HG03521 (cell line): ENCODE measurements around the gene FCHSD2.
"Not testable (repeated sequence)": the region's sequence is repeated elsewhere in the genome, so short reads cannot be mapped to it uniquely, and the experiment has no call there.

Experiments
- ATAC-seq: cut with Tn5 transposase; IDR thresholded peaks from one replicate; pipeline ENCODE4 v1.9.1; 2021; ENCODE audit warnings: mild to moderate bottlenecking, moderate library complexity; ENCODE audit not compliant: unreplicated experiment

FCHSD2 gene

DNA sequence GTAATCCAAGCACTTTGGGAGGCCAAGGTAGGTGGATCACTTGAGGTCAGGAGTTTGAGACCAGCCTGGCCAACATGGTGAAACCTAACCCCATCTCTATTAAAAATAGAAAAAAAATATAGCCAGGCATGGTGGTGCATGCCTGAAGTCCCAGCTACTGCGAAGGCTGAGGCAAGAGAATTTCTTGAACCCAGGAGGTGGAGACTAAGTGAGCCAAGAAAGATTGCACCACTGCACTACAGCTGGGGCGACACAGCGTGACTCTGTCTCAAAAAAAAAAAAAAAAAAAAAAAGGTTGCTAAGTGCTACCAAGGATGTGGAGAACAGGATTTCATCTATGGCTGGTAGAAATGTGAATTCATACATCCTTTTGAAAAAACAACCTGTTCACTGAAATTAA, 291.3 kb downstream of the FCHSD2 start:
- no peak for ATAC-seq

DNA sequence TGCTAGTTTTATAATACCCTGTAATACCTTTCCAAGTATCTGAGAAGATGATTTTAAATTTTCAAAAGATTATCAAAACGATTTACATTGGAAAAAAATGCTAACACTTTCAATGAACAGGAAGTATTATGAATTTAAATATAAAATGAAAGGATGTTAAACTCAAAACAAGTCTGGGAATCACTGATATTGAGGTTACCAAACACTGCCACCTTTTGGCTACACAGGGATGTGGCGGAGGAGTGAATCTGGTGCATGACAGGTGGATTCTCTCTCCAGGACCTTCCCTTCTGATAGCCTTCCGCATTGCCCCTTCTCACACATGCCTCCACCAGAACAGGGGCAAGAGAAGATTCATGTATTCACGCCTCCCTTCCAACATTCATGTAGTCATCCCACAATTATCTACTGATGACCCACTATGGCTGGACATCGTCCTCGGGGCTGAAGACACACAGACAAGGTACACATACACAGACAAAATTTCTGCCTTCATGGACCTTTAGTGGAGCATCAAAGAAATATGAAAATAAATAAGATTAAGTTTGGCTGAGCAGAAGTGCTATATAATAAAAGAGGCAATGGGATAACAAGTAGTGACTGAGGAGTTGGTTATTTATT, 293.2 kb downstream of the FCHSD2 start:
- no peak for ATAC-seq

DNA sequence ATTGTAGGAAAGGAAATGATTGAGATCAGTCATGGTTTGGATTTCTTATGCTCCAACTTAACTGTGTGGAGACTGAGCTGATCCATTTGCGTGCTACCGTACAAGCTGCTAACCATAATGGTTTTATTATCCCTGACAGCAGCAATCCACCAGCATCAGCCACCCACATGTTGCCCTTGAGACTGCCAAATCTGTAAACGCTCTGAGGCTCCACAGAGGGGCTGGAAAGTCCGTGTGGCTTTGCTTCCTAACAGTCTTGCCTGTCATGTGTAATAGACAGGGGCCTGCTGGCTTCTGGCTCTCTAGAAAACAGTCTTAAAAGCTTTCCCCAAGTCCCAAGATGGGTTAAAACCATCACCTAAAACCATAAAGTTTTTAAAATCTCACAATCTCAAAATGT, 297.8 kb downstream of the FCHSD2 start:
- no peak for ATAC-seq

DNA sequence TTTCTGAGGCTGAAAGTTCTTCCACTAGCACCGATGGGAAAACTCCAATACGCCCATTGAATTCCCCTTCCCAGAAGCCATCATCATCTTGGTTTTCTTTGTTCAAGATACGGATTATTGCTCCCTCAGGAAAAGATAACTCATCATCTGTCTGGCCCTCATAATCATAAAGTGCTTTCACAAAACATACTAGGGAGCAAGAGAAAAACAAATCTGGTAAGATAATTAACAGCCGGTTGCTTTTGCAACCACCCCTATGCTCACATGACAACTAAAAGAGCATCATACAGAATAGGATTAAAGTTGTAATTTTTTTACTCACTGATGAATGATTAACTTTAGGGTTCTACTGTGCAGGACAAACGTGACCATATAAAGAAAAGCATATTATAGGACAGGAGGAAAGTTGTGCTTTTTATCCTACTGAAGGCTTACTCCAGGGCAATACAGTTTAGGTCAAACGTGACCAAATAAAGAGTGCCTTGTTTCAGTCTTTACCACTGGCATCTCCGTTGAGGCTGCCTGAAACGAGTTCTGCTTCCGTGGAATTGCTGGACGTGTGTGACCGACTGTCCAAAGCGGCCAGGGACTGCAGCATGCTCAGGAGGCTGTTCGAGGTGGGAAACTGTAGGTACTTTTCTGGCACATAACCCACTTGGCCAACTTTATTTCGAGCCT, 299.3 kb downstream of the FCHSD2 start:
- ATAC-seq, result no peak

DNA sequence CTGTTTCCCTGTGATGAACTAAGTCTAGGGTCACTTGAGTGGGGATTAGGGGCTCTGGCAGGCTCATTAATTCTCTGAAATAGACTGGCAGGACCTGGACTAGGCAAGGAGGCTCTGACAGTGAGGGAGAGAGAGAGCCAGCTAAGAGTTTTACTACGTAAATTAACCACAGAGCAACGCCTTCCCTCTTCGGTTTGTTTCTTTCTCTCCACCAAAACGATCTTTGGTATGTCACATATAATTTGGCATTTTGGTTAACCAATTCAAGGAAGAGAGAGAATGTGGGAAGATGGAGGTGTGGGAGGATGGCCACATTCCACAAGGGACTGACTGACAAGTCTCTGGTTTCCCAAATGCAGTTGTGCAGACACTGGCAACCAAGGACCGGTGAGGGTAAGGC, 300.0 kb downstream of the FCHSD2 start:
- ATAC-seq, result no peak

- no peak for ATAC-seq
Observed at GRCh38 chr11:72841397-72841796, 300.7 kb downstream of the FCHSD2 start.

- no peak for ATAC-seq
Observed at GRCh38 chr11:72840780-72841179, 301.3 kb downstream of the FCHSD2 start.

- ATAC-seq, result no peak
Observed at GRCh38 chr11:72838691-72839305, 303.3 kb downstream of the FCHSD2 start.

- ATAC-seq, result no peak
Observed at GRCh38 chr11:72836111-72836510, 306.0 kb downstream of the FCHSD2 start.

DNA sequence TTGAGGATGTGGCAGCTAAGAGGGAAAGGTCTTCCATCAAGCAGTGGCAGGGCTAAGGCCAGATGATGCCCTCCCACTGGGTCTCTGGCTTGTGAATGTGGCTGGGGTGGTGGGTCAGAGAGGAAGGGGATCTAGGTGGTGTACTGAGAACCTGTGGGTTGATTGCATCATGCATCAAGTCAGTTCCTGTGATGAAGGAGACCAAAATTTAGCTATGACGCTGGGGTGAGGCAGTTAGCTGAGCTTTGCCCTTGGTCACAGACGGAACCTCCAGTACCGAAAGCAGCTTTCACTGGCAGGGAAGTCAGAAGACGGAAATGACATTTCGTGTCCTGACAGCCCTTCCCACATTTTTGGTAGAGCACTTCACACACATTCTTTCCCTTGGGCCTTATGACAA, 307.2 kb downstream of the FCHSD2 start:
- ATAC-seq, result no peak

DNA sequence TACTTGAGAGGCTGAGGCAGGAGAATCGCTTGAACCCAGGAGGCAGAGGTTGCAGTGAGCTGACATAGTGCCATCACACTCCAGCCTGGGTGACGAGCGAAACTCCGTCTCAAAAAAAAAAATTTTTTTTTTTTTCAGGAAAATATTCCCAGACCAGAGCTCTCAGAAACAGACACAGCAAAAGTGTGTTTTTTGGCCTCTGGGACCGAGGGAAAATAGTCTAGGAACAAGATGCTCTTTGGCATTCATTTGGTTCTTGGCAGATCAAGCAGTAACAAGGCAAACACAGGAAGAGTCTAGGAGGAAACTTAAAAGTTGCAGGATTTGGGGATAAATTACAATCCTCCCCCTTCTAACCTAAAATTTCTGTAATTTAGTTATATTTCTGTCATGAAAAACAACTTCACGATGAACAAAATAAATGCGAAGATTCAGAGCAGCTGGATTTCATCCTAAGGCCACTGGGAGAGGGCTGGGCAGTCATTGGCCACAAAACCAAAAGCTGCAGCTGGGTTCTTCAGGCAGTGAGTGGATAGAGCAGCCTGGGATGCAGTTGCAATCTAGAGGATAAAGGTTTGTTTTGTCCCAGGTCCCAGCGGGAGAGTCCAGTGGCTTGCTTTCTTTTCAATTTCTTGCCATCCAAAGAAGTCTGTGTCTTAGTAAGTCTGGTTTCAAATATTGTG, 308.2 kb downstream of the FCHSD2 start:
- ATAC-seq, result no peak

DNA sequence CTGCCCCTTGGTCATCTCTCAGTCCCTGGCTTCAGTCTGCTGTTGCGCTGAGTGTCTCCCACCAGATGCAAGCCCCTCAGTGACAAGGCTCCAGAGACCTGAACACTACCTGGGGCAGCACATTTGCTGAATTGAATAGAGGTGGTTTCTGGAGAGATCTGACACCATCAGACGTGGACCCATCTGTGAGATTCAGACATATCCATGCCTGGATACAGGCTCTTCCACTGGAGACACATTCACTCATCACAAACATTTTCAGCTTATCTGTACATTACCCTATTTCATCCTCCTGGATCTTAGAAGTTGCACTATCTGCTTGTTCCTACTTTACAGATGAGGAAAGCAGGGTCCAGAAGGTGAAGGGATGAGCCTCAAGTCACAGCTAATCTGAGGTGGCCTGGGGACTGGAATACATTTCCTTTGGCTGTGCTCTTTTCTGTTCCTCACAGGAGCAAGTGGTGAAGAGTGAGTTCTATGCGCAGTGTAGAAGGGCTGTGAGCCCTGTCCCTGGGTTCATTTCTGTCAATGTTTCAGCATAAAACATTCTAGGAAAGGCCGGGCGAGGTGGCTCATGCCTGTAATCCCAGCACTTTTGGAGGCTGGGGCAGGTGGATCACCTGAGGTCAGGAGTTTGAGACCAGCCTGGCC, 308.9 kb downstream of the FCHSD2 start:
- no peak for ATAC-seq

- no peak for ATAC-seq
Observed at GRCh38 chr11:72832301-72833082, 309.6 kb downstream of the FCHSD2 start.

- ATAC-seq, result no peak
Observed at GRCh38 chr11:72831521-72832300, 310.4 kb downstream of the FCHSD2 start.

GRCh38 chr11:72829884-72830533, 312.1 kb downstream of the FCHSD2 start:
- ATAC-seq, result no peak

DNA sequence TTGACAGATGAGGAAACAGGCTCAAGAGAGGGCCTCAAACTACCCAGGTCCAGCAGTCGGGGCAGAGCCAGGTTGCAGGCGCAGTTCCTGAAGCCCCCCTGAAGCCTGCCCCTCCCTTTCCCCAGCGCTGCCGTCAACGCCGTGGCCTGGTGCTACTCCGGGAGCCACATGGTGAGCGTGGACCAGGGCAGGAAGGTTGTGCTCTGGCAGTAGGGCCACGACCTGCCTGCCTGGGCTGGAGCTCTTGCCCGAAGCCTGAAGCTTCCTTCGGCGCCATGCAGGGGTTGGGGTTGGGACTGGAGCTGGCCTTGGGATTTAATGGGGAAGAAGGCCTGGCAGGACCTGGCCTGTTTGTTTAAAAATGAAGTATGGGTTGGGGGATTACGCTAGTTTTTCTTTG, 312.9 kb downstream of the FCHSD2 start:
- no peak for ATAC-seq

DNA sequence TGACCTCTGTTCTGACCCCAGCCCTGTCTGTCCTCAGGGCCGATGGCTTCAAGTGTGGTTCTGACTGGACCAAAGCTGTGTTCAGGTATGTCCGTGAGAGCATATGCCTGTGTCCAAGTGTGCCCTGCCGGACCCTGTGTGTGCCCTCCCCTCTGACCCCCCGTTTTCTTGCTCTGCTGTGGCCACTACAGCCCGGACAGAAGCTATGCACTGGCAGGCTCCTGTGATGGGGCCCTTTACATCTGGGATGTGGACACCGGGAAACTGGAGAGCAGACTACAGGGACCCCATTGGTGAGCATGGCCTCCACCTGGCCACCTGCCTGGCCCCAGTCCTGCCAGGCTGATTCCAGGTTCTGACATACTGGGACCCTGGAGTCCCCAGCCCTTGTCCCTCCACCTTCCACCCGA, 313.4 kb downstream of the FCHSD2 start:
- no peak for ATAC-seq

DNA sequence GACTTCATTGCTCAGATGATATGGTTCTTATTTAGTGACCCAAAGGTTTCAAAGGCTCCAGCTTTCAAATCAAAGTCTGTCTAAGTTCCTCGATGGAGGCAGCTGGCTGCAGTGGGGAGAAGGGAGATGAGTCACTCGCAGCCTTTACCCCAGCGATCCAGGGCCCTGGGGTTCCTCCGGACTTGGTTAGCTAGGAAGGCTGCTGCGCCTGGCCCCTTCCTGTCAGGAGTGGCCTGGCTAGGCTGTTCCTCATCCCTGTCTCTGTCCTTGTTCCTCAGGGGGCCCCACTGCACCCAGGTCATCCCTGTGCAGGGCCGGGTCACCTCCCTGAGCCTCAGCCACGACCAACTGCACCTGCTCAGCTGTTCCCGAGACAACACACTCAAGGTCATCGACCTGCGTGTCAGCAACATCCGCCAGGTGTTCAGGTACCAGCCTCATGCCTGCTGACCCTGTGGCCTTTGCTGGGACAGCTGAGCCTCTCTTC, 314.0 kb downstream of the FCHSD2 start:
- ATAC-seq, result no peak

DNA sequence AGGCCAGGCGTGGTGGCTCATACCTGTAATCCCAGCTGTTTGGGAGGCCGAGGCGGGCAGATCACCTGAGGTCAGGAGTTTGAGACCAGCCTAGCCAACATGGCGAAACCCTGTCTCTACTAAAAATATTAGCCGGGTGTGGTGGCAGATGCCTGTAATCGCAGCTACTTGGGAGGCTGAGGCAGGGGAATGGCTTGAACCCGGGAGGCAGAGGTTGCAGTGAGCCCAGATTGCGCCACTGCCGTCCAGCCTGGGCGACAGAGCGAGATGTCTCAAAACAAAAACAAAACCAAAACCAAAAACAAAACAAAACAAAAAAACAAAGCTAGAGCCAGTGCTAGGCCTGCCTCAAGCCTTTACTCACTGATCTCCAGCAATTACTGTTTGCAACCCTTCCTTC, 314.5 kb downstream of the FCHSD2 start:
- not testable (repeated sequence) for ATAC-seq
